HG02884 (cell line): ENCODE data around the gene ZNF516.

Source experiments
- ATAC-seq: cut with Tn5 transposase; IDR thresholded peaks from one replicate; pipeline ENCODE4 v1.9.1; 2021; ENCODE audit warnings: mild to moderate bottlenecking, moderate library complexity; ENCODE audit not compliant: unreplicated experiment

Gene ZNF516

GRCh38 chr18:76349067-76349715 is 145.9 kb downstream of the ZNF516 start:
- peak; percentile 60 for ATAC-seq

- ATAC-seq = no peak
Observed at GRCh38 chr18:76348267-76349066, 146.6 kb downstream of the ZNF516 start.

GRCh38 chr18:76347341-76347740 is 147.7 kb downstream of the ZNF516 start:
- no peak for ATAC-seq

GRCh38 chr18:76346490-76347130 is 148.4 kb downstream of the ZNF516 start:
- no peak for ATAC-seq

DNA sequence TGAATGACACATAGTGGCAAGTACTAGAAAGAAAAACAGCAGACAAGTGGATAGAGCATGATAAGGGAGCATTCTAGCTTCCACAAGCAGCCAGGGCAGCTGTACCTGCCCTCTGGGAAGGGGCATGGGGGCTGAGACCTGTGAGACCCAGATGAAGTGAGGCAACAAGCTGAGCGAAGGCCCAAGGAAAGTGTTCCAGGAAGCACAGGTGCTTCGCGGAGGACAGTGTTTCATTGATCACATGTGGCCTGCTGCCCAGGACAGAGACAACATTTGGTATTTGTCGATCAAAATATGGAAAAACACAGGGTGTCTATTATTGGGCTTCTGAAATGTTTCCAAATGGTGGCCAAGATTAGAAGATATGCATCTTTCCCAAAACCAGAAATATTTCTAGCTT is 149.1 kb downstream of the ZNF516 start:
- no peak for ATAC-seq

DNA sequence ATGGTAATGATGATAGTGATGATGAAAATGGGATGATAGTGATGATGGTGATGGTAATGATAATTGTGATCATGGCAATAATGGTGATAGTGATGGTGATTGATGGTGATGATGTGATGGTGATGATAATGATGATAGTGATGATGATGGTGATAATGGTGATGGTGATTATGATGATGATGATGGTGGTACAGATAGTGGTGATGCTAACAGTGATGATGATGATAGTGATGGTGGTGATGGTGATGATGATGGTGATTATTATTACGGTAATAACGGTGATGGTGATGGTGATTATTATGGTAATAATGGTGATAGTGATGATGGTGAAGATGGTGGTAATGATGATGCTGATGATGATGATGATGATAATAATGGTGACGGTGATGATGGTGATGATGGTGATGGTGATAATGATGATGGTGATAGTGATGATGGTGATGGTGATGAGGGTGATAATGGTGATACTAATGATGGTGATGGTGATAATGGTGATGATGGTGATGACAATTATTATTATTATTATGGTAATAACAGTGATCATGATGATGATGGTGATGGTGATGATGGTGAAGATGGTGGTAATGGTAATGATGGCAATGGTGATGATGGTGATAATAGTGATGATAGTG is 151.0 kb downstream of the ZNF516 start:
- ATAC-seq = no peak

DNA sequence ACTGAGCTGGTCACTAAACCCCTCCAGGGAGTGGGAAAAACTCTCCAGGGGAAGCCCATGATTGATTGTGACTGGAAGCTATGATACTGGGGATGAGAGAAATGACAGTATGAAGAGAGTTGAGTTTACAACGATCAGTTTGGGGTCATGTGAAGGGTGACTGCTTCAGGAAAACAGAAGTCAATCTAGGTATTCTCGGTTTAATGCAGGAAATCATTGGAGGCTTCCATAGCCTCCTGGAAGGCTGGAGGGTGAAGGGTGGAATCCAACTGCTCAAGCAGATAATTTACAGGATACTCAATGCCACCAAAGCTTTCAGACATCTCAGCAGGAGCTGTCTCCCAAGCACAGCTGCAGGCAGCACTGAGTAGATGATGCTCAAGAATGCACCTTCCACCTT is 154.6 kb downstream of the ZNF516 start:
- ATAC-seq = no peak

GRCh38 chr18:76339246-76339620 is 155.8 kb downstream of the ZNF516 start:
- no peak for ATAC-seq

DNA sequence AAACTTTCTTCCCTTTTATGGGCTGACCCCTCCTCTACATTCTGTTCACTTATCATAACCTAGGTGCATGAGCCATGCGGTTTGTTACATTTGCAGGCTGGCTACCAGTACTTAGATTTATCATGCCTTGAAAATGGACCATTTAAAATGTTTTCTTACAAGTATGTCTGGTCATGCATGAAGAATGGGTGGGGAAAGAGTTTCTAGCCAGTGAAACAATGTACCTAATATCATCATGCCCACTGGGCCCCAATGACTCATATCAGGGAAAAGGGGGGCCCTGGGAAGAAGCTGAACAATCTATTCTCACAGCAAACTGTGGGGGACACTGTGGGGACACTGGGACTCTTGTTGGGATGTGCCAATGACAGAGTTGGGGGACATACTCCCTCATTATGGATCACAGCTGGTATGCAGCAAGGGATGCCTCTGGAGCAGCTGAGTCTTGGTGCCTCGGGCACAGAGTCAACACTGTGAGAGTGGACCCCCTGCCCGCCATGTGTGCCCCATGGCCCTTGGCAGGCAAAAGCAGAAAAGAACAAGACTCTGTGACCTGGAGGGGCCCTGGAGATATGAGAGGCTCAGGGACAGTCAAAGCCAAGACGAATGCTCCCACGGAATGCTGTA is 156.3 kb downstream of the ZNF516 start:
- no peak for ATAC-seq

GRCh38 chr18:76338088-76338487 is 157.0 kb downstream of the ZNF516 start:
- ATAC-seq = no peak

GRCh38 chr18:76335859-76336640 is 159.0 kb downstream of the ZNF516 start:
- no peak for ATAC-seq

DNA sequence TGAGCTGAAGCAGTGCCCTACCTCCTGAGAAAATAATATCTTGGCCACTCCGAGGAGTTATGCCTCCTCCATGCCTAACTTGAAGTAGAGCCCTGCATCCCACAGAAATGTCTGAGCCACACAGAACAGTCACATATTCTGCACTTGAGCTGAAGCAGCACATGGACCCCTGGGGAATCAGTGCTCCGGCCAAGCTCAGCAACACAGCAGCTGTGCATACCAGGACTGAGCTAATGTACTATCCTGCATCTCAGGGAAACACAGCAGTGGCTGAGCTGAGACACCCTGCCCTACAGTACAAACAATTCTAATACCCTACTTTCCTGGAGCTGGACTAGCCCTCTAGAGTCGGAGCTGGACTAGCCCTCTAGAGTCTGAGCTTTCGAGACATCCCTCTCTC is 166.9 kb downstream of the ZNF516 start:
- no peak for ATAC-seq

DNA sequence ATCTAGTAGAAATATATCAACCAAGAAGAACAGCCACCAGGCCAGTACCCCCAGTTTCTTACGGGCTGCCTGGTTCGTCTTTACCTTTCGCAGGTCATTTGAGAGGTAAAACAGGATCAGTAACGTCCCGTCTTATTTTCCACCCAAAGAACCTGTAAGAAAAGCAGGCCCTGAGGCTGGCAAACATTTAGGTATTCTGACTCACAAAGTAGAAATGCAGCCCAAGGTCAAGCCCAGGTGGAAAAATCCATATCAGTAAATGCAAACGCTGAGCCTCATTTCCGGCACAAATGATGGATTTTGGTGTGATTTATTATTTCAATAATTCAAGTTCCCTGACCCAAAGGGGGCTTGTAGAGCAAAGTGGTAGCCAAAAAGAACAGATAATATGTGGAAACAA is 171.2 kb downstream of the ZNF516 start:
- ATAC-seq = no peak

DNA sequence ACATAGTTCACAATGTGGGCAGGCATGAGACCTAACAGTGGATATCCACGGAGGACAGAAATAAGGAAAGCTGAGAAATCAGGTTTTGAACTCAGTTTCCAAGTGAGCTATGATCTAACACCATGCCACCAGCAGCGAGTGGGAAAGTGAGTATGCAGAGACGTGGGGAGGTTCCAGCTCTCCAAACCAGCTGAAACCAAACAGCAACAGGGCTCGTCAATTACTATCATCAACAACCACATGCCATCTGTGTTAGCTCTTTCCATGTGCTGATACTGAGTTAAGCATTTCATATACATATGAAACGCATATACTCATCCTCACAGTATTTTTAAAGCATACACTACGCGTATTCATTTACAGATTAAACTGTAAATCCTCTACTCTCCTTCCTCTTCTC is 172.4 kb downstream of the ZNF516 start:
- ATAC-seq = no peak

- ATAC-seq = no peak
Observed at GRCh38 chr18:76319366-76319765, 175.7 kb downstream of the ZNF516 start.

- no peak for ATAC-seq
Observed at GRCh38 chr18:76318607-76319006, 176.4 kb downstream of the ZNF516 start.

DNA sequence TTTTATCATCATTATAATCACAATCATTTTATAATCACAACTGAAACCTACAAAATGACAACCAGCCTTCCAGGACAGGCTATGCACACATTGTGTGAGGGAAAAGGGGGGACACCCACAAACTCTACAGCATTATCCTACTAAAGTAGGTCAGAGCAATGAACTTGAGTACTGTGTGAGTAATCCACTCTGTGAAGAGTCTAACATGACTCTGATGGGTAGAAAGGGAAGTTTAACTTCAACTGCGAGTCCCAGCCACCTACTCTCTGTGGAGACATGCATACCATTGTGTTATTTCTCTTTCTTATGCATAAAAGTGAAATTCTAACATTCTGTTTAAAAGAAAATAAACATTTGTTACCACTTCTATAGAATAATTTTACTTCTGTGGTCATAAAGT is 177.9 kb downstream of the ZNF516 start:
- ATAC-seq = no peak

DNA sequence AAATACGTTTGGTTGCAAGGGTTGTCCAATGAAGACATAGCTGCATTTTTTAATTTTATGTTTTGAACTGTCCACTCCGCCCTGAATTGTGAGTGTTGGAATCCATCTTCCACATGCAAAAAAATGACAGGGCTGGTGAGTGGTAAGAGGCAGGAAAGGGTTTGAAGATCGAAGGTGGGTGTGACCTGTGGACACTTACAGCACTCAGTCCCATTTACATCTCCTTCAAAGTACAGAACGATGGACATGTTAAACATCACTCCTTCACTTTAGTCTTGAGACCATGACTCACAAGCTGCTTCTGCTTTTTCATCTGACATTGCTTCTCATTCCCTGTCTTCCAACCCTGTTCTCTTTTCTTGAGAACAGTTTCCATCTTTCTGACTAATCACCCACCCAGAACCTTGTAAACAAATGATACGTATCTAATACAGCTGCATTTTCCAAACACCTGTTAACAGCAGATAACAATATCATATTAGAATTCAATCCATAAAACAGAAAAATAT is 179.3 kb downstream of the ZNF516 start:
- ATAC-seq = no peak

DNA sequence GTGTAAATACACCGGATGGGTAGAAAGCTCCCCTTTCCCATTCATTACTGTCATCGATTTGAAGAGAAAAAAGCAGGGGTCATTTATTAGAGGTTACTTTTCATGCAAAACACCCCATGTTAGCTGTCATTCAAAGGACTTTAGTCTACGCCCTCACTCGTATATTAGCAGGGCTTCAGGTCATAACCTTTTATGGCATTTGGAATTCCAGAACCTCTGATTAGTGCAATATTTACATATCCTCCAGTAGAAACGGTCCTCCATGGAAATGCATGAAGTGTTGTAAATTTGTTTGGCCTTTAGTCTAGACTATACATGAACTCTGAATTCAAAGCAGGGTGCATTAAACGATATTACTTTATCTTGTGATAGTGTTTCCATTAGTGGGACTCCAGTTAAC is 180.5 kb downstream of the ZNF516 start:
- no peak for ATAC-seq

- ATAC-seq = no peak
Observed at GRCh38 chr18:76314015-76314414, 181.0 kb downstream of the ZNF516 start.
